ENCODE data around the gene COL1A1. TPM values are rescaled to one million over a fixed set of nuclear protein-coding genes. Genes with fewer than 3 reads are reported as not detected.

COL1A1 gene
- total RNA-seq, 1 experiment from 2014 or later, result 104 TPM

GRCh38 chr17:50189550-50190292 is 11.7 kb downstream of the COL1A1 start:
- no peak overlapping the region for H2BK5ac ChIP-seq (ENCODE audit: insufficient read length, low read length)
- no peak overlapping the region for H4K8ac ChIP-seq (replicated peaks; ENCODE audit: insufficient read length, low read depth, low read length)
- H2AK5ac ChIP-seq (ENCODE audit: insufficient read length, low read length), result no peak overlapping the region
- Mint-ChIP-seq H3K36me3 (ENCODE audit: insufficient read depth in 1 of 3, low read depth in 3 of 3) (peaks cover 5 to 83% (median 78%) of the 10 kb centered on the region in 3 experiments; a peak in 6 of 7 replicates), H3K27me3 (ENCODE audit: low read depth) (no peaks in the 10 kb centered on the region), H3K9me3 (no peaks in the 10 kb centered on the region), H3K4me3 (no peak overlapping the region), H3K4me1 (peaks cover 5 to 6% of the 10 kb centered on the region in 2 experiments), H3K27ac (no peak overlapping the region)
- no peak overlapping the region for H2BK15ac ChIP-seq (ENCODE audit: low read depth, low read length)
- no peaks in the 10 kb centered on the region for H3K79me1 ChIP-seq (ENCODE audit: insufficient read depth, low read depth, low read length, poor library complexity, severe bottlenecking)
- no peak overlapping the region for H2BK120ac ChIP-seq (ENCODE audit: low read depth, low read length, poor library complexity, severe bottlenecking)
- no peak overlapping the region for H2AFZ ChIP-seq (ENCODE audit: low read length)
- no peaks in the 10 kb centered on the region for H3K27me3 ChIP-seq (ENCODE audit: insufficient read depth, low read length)
- H3K9me3 ChIP-seq (ENCODE audit: control insufficient read depth, low read depth, low read length), result no peaks in the 10 kb centered on the region
- TF ChIP-seq CTCF (conservative IDR thresholded peaks at IDR 0.05), result no peak
- no peaks in the 10 kb centered on the region for H4K20me1 ChIP-seq (ENCODE audit: control insufficient read depth, insufficient read depth, insufficient read length)
- no peak overlapping the region for H4K91ac ChIP-seq (ENCODE audit: insufficient read length, low read depth, low read length)
- H3T11ph ChIP-seq (ENCODE audit: low read length), result no peak overlapping the region
- no peaks in the 10 kb centered on the region for H3K79me2 ChIP-seq (ENCODE audit: insufficient read depth, low read length)
- H3K4me2 ChIP-seq (ENCODE audit: insufficient read depth, insufficient read length, low read length), result no peak overlapping the region
- H3K27ac ChIP-seq (ENCODE audit: insufficient read length, low read depth, low read length), result no peak overlapping the region
- H3K14ac ChIP-seq (ENCODE audit: insufficient read depth, low read length), result no peak overlapping the region
- H2BK12ac ChIP-seq (ENCODE audit: insufficient read length, low read depth, low read length), result no peak overlapping the region
- no peak overlapping the region for H3K18ac ChIP-seq (ENCODE audit: insufficient read length, low read depth, low read length)
- no peaks in the 10 kb centered on the region for H3K23me2 ChIP-seq (ENCODE audit: insufficient read length, low read depth, low read length, poor library complexity, severe bottlenecking)
- H4K5ac ChIP-seq (ENCODE audit: insufficient read length, low read depth, low read length), result no peak overlapping the region
- H3K4me1 ChIP-seq (ENCODE audit: insufficient read depth, low read length), result no peaks in the 10 kb centered on the region
- no peak overlapping the region for H3K23ac ChIP-seq (ENCODE audit: insufficient read length, low read depth, low read length)
- no peak for DNase-seq
- no peak overlapping the region for H3K56ac ChIP-seq (ENCODE audit: insufficient read length, low read depth, low read length)
- WGBS (ENCODE audit: extremely low coverage, insufficient read length, low lambda C conversion rate), result no CpG with 5 or more reads among the region's 20 CpGs
- no peak overlapping the region for H3K9ac ChIP-seq (ENCODE audit: extremely low read depth, insufficient read length, low read length)
- no peak overlapping the region for H3K4ac ChIP-seq (ENCODE audit: low read depth, low read length)
- H2BK20ac ChIP-seq (ENCODE audit: low read depth, low read length, poor library complexity, severe bottlenecking), result no peak overlapping the region

Measured in H9 (cell line).